A673 (cell line): ENCODE results near the gene PLB1. TPM values are rescaled to one million over a fixed set of nuclear protein-coding genes. Genes with fewer than 3 reads are reported as not detected.
A peak's percentile ranks its signal among the peaks of the same experiment; 100 is the strongest.

Source experiments
- BruUV-seq: library from RNA; stranded (reverse); fragments of 400-500 nt; replicated peaks from 2 replicates; lab custom pipeline; 2021; lab: Mats Ljungman, UMichigan
- CTCF ChIA-PET: fragments of 300-600 bp; sonication (Branson Sonifier 250); formaldehyde crosslinking; loops from one replicate; lab custom pipeline; 2022; ENCODE audit warnings: antibody characterized with exemption; lab: Charles Lee
- POLR2A ChIA-PET: fragments of 300-600 bp; sonication (Branson Sonifier 250); formaldehyde crosslinking; loops from one replicate; lab custom pipeline; 2022; ENCODE audit warnings: antibody characterized with exemption; ENCODE audit not compliant: low non-redundant PET; lab: Charles Lee
- DNase-seq: peaks from one replicate; pipeline ENCODE4 v3.0.0-alpha.2; 2015; ENCODE audit warnings: low spot score
- H3K27ac ChIP-seq: fragments of 200-600 bp; sonication (generic); 2 replicates; pipeline ENCODE4 v1.5.1; 2016; ENCODE audit warnings: mixed run types, low read depth, mild to moderate bottlenecking, mixed read lengths, antibody characterized with exemption, low read length; ENCODE audit not compliant: poor library complexity, severe bottlenecking
- H3K27me3 ChIP-seq: fragments of 200-600 bp; sonication (generic); replicated peaks from 2 replicates; pipeline ENCODE4 v1.6.1; 2017; ENCODE audit warnings: mixed run types, low read depth, mild to moderate bottlenecking, mixed read lengths, antibody characterized with exemption, low read length; ENCODE audit not compliant: insufficient read depth, poor library complexity
- H3K36me3 ChIP-seq: fragments of 200-600 bp; sonication (generic); 2 replicates; pipeline ENCODE4 v1.6.1; 2016; ENCODE audit warnings: mixed run types, mild to moderate bottlenecking, mixed read lengths, antibody characterized with exemption, low read length; ENCODE audit not compliant: insufficient read depth, poor library complexity, severe bottlenecking
- H3K4me1 ChIP-seq: fragments of 200-600 bp; sonication (generic); 2 replicates; pipeline ENCODE4 v1.6.1; 2017; ENCODE audit warnings: mixed run types, mild to moderate bottlenecking, mixed read lengths, antibody characterized with exemption, low read length; ENCODE audit not compliant: insufficient read depth, poor library complexity, severe bottlenecking
- H3K4me3 ChIP-seq: fragments of 200-600 bp; sonication (generic); 2 replicates; pipeline ENCODE4 v1.5.1; 2016; ENCODE audit warnings: low read depth, mixed run types, mild to moderate bottlenecking, mixed read lengths, low read length; ENCODE audit not compliant: poor library complexity, severe bottlenecking
- H3K9me3 ChIP-seq: fragments of 200-600 bp; sonication (generic); 2 replicates; pipeline ENCODE4 v1.6.1; 2016; ENCODE audit warnings: mixed run types, low read depth, mild to moderate bottlenecking, mixed read lengths, antibody characterized with exemption, low read length; ENCODE audit not compliant: poor library complexity, severe bottlenecking
- CTCF ChIP-seq: fragments of 300-800, 200-600 bp; sonication (generic); conservative IDR thresholded peaks from 2 replicates; pipeline ENCODE4 v1.5.1; 2017; ENCODE audit warnings: low read depth, mild to moderate bottlenecking, antibody characterized with exemption, low read length, moderate library complexity, mixed read lengths
- EZH2 ChIP-seq: fragments of 200-600 bp; sonication (generic); IDR thresholded peaks from 2 replicates; pipeline ENCODE4 v1.6.1; 2017; ENCODE audit warnings: borderline replicate concordance, low read depth, mild to moderate bottlenecking, mixed read lengths, antibody characterized with exemption, low read length; ENCODE audit not compliant: poor library complexity, severe bottlenecking
- intact Hi-C: fragments of 100-400 bp; cut with micrococcal nuclease; formaldehyde crosslinking; loops from one replicate; pipeline ENCODE4 v1.10.0; 2022; ENCODE audit not compliant: unreplicated experiment
- total RNA-seq: library from RNA; stranded (reverse); gene quantifications from 2 replicates; pipeline ENCODE4 v1.2.3, GENCODE V29; 2021

Gene PLB1
- total RNA-seq, 1 experiment from 2014 or later, result 0.39 TPM

GRCh38 chr2:28645553-28645952 lies 149.7 kb downstream of the PLB1 start:
- ChIA-PET POLR2A (interaction anchor here (0.6 kb wide), 1 partner anchor 188 kb away, joined by 3 read pairs; no protein-coding TSS in a partner anchor), CTCF (no interaction called here)
- Histone ChIP-seq H3K27me3 (no peaks in the 10 kb centered on the region), H3K4me3 (no peak overlapping the region), H3K36me3 (no peaks in the 10 kb centered on the region), H3K27ac (no peak overlapping the region), H3K4me1 (peaks cover 26% of the 10 kb centered on the region), H3K9me3 (no peaks in the 10 kb centered on the region)
- no TSS peak for BruUV-seq
- DNase-seq, result no peak
- TF ChIP-seq CTCF, result no peak
- no peak for TF ChIP-seq EZH2
- intact Hi-C loops, result no loop called here

GRCh38 chr2:28647682-28648081 lies 151.8 kb downstream of the PLB1 start:
- H3K27ac ChIP-seq, result no peak overlapping the region
- DNase-seq, result no peak
- no peaks in the 10 kb centered on the region for H3K36me3 ChIP-seq
- H3K4me3 ChIP-seq, result no peak overlapping the region
- no peaks in the 10 kb centered on the region for H3K9me3 ChIP-seq
- peaks cover 26% of the 10 kb centered on the region for H3K4me1 ChIP-seq
- TF ChIP-seq EZH2, result no peak
- no peak for TF ChIP-seq CTCF
- BruUV-seq, result no TSS peak
- CTCF ChIA-PET, result no interaction called here
- H3K27me3 ChIP-seq, result no peaks in the 10 kb centered on the region
- intact Hi-C loops, result no loop called here
- POLR2A ChIA-PET, result no interaction called here

GRCh38 chr2:28648147-28648546 lies 152.3 kb downstream of the PLB1 start:
- no peaks in the 10 kb centered on the region for H3K36me3 ChIP-seq
- BruUV-seq, result no TSS peak
- intact Hi-C loops, result no loop called here
- no peaks in the 10 kb centered on the region for H3K27me3 ChIP-seq
- ChIA-PET CTCF (no interaction called here), POLR2A (interaction anchor here (0.6 kb wide), 1 partner anchor 55 kb away, joined by 6 read pairs; no protein-coding TSS in a partner anchor)
- no peak overlapping the region for H3K27ac ChIP-seq
- no peak for TF ChIP-seq EZH2
- peak; percentile 25 for DNase-seq
- no peaks in the 10 kb centered on the region for H3K9me3 ChIP-seq
- no peak overlapping the region for H3K4me3 ChIP-seq
- peaks cover 26% of the 10 kb centered on the region for H3K4me1 ChIP-seq
